ENCODE measurements around the gene GINS2.

GINS2 gene

GRCh38 chr16:85674828-85675227 lies 13.9 kb downstream of the GINS2 start:
- H3K9me3 Mint-ChIP-seq: no peaks in the 10 kb centered on the region

GRCh38 chr16:85674418-85674755 lies 14.4 kb downstream of the GINS2 start:
- Mint-ChIP-seq H3K27ac (peak overlapping the region; percentile 86), H3K9me3 (no peaks in the 10 kb centered on the region), H3K36me3 (ENCODE audit: low read depth) (peaks cover 94% of the 10 kb centered on the region), H3K27me3 (no peaks in the 10 kb centered on the region), H3K4me3 (no peak overlapping the region), H3K4me1 (ENCODE audit: low read depth) (peaks cover 17% of the 10 kb centered on the region)
- DNase-seq: no peak

More at GRCh38 chr16:85674828-85675227, 13.9 kb downstream of the GINS2 start:
- no peak overlapping the region for H3K4me3 Mint-ChIP-seq
- DNase-seq: no peak
- peak overlapping the region; percentile 86 for H3K27ac Mint-ChIP-seq
- no peaks in the 10 kb centered on the region for H3K27me3 Mint-ChIP-seq
- peaks cover 94% of the 10 kb centered on the region for H3K36me3 Mint-ChIP-seq (ENCODE audit: low read depth)
- H3K4me1 Mint-ChIP-seq (ENCODE audit: low read depth): peaks cover 17% of the 10 kb centered on the region

- Mint-ChIP-seq H3K4me1 (ENCODE audit: low read depth) (peaks cover 17% of the 10 kb centered on the region), H3K9me3 (no peaks in the 10 kb centered on the region), H3K27me3 (no peaks in the 10 kb centered on the region), H3K36me3 (ENCODE audit: low read depth) (peaks cover 94% of the 10 kb centered on the region), H3K4me3 (no peak overlapping the region), H3K27ac (peak overlapping the region; percentile 68)
- no peak for DNase-seq
Observed at GRCh38 chr16:85673529-85674417, 15.0 kb downstream of the GINS2 start.

GRCh38 chr16:85670840-85671239 lies 17.9 kb downstream of the GINS2 start:
- no peaks in the 10 kb centered on the region for H3K27me3 Mint-ChIP-seq

GRCh38 chr16:85668676-85669424 lies 19.9 kb downstream of the GINS2 start:
- no peak overlapping the region for H3K27ac Mint-ChIP-seq
- no peak overlapping the region for H3K4me3 Mint-ChIP-seq
- no peaks in the 10 kb centered on the region for H3K27me3 Mint-ChIP-seq
- peaks cover 94% of the 10 kb centered on the region for H3K36me3 Mint-ChIP-seq (ENCODE audit: low read depth)
- DNase-seq: no peak
- H3K4me1 Mint-ChIP-seq (ENCODE audit: low read depth): no peaks in the 10 kb centered on the region
- H3K9me3 Mint-ChIP-seq: no peaks in the 10 kb centered on the region

More at GRCh38 chr16:85670840-85671239, 17.9 kb downstream of the GINS2 start:
- Mint-ChIP-seq H3K4me1 (ENCODE audit: low read depth) (peaks cover 9% of the 10 kb centered on the region), H3K27ac (peak overlapping the region; percentile 57), H3K36me3 (ENCODE audit: low read depth) (peaks cover 94% of the 10 kb centered on the region), H3K9me3 (no peaks in the 10 kb centered on the region), H3K4me3 (no peak overlapping the region)
- DNase-seq: no peak

- Mint-ChIP-seq H3K9me3 (no peaks in the 10 kb centered on the region), H3K36me3 (ENCODE audit: low read depth) (peaks cover 95% of the 10 kb centered on the region), H3K4me1 (ENCODE audit: low read depth) (no peaks in the 10 kb centered on the region), H3K27ac (peak overlapping the region; percentile 61), H3K27me3 (no peaks in the 10 kb centered on the region), H3K4me3 (no peak overlapping the region)
- DNase-seq: no peak
Observed at GRCh38 chr16:85667841-85668413, 20.8 kb downstream of the GINS2 start.

- no peak for DNase-seq
- H3K9me3 Mint-ChIP-seq: no peaks in the 10 kb centered on the region
- H3K4me3 Mint-ChIP-seq: no peak overlapping the region
- H3K27me3 Mint-ChIP-seq: no peaks in the 10 kb centered on the region
- H3K4me1 Mint-ChIP-seq (ENCODE audit: low read depth): no peaks in the 10 kb centered on the region
- no peak overlapping the region for H3K27ac Mint-ChIP-seq
- H3K36me3 Mint-ChIP-seq (ENCODE audit: low read depth): peaks cover 96% of the 10 kb centered on the region
Observed at GRCh38 chr16:85667261-85667660, 21.5 kb downstream of the GINS2 start.

GRCh38 chr16:85665929-85666328 lies 22.8 kb downstream of the GINS2 start:
- H3K27me3 Mint-ChIP-seq: no peaks in the 10 kb centered on the region
- H3K27ac Mint-ChIP-seq: peak overlapping the region; percentile 47
- no peaks in the 10 kb centered on the region for H3K4me1 Mint-ChIP-seq (ENCODE audit: low read depth)
- H3K4me3 Mint-ChIP-seq: no peak overlapping the region
- peaks cover 93% of the 10 kb centered on the region for H3K36me3 Mint-ChIP-seq (ENCODE audit: low read depth)
- no peaks in the 10 kb centered on the region for H3K9me3 Mint-ChIP-seq
- no peak for DNase-seq

- no peaks in the 10 kb centered on the region for H3K27me3 Mint-ChIP-seq
- H3K36me3 Mint-ChIP-seq (ENCODE audit: low read depth): peaks cover 90% of the 10 kb centered on the region
- no peak for DNase-seq
- H3K27ac Mint-ChIP-seq: peak overlapping the region; percentile 47
- H3K9me3 Mint-ChIP-seq: no peaks in the 10 kb centered on the region
- H3K4me1 Mint-ChIP-seq (ENCODE audit: low read depth): no peaks in the 10 kb centered on the region
- no peak overlapping the region for H3K4me3 Mint-ChIP-seq
Observed at GRCh38 chr16:85665373-85665740, 23.4 kb downstream of the GINS2 start.

GRCh38 chr16:85664580-85665372 lies 24.0 kb downstream of the GINS2 start:
- H3K4me1 Mint-ChIP-seq (ENCODE audit: low read depth): no peaks in the 10 kb centered on the region
- DNase-seq: no peak
- no peaks in the 10 kb centered on the region for H3K27me3 Mint-ChIP-seq
- H3K36me3 Mint-ChIP-seq (ENCODE audit: low read depth): peaks cover 86% of the 10 kb centered on the region
- H3K9me3 Mint-ChIP-seq: no peaks in the 10 kb centered on the region
- H3K4me3 Mint-ChIP-seq: no peak overlapping the region
- peak overlapping the region; percentile 35 for H3K27ac Mint-ChIP-seq

- no peaks in the 10 kb centered on the region for H3K27me3 Mint-ChIP-seq
- H3K9me3 Mint-ChIP-seq: no peaks in the 10 kb centered on the region
- DNase-seq: no peak
- no peak overlapping the region for H3K4me3 Mint-ChIP-seq
- peaks cover 86% of the 10 kb centered on the region for H3K36me3 Mint-ChIP-seq (ENCODE audit: low read depth)
- no peak overlapping the region for H3K27ac Mint-ChIP-seq
- no peaks in the 10 kb centered on the region for H3K4me1 Mint-ChIP-seq (ENCODE audit: low read depth)
Observed at GRCh38 chr16:85663891-85664321, 24.8 kb downstream of the GINS2 start.

- Mint-ChIP-seq H3K9me3 (no peaks in the 10 kb centered on the region), H3K27ac (no peak overlapping the region), H3K27me3 (no peaks in the 10 kb centered on the region), H3K36me3 (ENCODE audit: low read depth) (peaks cover 87% of the 10 kb centered on the region), H3K4me1 (ENCODE audit: low read depth) (no peaks in the 10 kb centered on the region), H3K4me3 (no peak overlapping the region)
- DNase-seq: no peak
Observed at GRCh38 chr16:85662976-85663830, 25.6 kb downstream of the GINS2 start.

GRCh38 chr16:85662482-85662812 lies 26.3 kb downstream of the GINS2 start:
- Mint-ChIP-seq H3K9me3 (no peaks in the 10 kb centered on the region), H3K27me3 (no peaks in the 10 kb centered on the region), H3K27ac (no peak overlapping the region), H3K4me3 (no peak overlapping the region), H3K36me3 (ENCODE audit: low read depth) (peaks cover 87% of the 10 kb centered on the region), H3K4me1 (ENCODE audit: low read depth) (no peaks in the 10 kb centered on the region)
- no peak for DNase-seq

All from activated T-cell treated with anti-CD3 and anti-CD28 coated beads, Interleukin-2, amount 50 U/mL, for 24 hours (primary cell).